Stimulated activated CD8-positive, alpha-beta memory T cell treated with anti-CD3 and anti-CD28 coated beads, Interleukin-12 subunit alpha, Interleukin-12 subunit beta, amount 100 ng/mL, for 24 hours (primary cell): ENCODE results near the gene GATD1.
A peak's percentile ranks its signal among the peaks of the same experiment; 100 is the strongest.

Source experiments
- DNase-seq: peaks from one replicate; pipeline ENCODE4 v3.0.0-alpha.2; 2020; ENCODE audit errors: extremely low read depth

GATD1 gene

DNA sequence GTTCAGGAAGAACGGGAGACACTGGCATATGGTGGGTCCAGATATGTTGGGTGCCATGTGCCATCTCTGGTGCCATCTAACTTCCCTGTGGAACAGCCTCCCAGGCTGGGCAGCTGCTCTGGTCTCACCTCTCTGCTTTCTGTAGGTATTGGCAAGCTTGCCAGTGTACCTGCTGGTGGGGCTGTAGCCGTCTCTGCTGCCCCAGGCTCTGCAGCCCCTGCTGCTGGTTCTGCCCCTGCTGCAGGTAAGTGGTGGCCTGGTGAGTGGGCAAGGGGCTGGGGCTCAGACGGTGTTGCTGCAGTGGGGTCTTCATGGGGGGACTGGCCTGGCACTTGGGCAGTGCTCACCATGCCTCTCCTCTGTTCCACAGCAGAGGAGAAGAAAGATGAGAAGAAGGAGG is 35.1 kb upstream of the GATD1 start:
- no peak for DNase-seq

GRCh38 chr11:811446-812245 is 34.4 kb upstream of the GATD1 start:
- DNase-seq = no peak

DNA sequence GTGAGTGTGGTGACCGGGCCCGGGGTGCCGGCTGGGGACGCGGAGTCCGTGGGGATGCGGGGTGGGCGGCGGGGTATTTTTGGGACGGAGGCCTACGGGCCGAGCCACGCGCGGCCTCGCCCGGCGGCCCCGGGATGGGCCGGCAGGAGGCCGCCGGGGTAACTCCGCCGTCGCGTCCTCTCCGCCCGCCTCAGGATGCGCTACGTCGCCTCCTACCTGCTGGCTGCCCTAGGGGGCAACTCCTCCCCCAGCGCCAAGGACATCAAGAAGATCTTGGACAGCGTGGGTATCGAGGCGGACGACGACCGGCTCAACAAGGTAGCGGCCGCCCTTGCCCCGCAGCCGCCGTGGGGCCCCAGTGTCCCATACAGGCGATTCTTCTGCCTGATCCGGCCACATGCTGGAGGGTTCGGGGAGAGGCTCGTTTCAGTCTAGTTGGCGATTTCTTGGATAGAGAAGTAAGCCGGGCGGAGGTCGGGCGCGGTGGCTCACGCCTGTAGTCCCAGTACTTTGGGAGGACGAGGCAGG is 32.8 kb upstream of the GATD1 start:
- DNase-seq = no peak

DNA sequence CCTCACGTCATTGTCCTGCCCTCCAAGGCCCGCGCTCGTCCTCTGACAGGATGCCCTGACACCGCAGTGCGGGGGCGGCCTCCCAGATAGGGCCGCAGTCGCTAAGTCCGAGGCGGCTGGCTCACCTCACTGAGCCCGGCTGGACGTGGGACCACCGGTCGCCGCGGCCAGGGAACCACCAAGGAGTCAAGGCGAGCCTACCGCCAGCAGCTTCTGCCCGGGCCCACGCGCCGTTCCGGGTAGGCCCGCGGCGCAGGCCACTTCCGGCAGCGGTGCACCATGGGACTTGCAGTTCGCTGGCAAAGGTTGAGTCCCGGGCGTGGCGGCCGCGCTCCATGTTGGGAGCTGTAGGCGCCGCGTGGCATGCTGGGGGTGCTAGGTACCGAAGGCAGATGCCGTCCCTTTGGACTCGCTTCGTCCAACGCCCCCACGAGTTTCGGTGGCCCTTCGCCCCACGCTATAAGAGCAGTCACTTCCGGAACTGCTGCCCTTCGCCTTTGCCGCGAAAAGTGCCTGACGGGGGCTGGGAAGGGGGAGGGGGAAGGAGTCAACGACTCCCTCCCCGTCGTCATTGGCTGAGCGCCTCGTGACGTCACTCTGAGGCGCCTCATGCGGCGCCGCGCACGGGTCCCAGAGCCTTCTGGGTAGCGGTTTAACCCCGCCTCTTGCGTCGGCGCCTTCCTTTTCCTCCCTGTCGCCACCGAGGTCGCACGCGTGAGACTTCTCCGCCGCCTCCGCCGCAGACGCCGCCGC is 32.2 kb upstream of the GATD1 start, which contains the start of gene RPLP2:
TSS of gene RPLP2 (plus strand) at position 681 of the 753 bp plus-strand sequence. CDS start 268 bp downstream, outside the sequence.
- DNase-seq = peak; percentile 95

DNA sequence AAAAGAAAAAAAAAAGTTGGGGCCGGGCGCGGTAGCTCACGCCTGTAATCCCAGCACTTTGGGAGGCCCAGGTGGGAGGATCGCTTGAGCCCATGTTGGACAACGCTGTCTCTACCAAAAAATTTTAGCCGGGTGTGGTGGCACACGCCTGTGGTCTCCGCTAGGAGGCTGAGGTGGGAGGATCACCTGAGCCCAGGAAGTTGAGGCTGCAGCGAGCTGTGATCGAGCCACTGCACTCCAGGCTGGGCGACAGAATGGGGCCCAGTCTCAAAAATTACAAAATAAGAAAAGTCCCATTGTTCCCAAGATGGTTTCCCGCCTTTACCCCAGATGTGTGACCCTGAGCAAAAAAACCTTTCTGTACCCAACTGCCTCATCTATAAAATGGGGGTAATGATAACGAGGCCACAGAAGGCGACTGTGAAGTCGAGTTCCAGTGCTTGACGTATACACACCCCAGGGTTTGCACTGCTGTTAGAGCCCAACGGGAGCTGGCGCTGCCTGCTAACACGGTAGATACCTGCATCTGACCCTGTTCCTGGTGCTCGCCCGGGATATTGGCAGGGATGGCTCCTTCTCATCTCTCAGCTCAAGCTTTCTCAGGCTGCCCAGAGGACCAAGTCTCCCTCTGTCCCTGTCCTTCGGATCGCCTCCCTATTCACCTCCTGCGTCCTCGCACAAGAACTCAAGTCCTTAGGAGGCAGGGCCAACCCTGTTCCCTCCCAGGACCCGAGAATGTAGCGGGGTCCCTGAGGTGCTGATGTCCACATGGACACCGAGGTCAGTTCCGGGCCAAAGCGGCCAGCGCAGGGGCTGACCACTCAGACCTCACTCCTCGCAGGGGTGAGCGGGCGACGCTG is 31.4 kb upstream of the GATD1 start:
- DNase-seq = no peak

DNA sequence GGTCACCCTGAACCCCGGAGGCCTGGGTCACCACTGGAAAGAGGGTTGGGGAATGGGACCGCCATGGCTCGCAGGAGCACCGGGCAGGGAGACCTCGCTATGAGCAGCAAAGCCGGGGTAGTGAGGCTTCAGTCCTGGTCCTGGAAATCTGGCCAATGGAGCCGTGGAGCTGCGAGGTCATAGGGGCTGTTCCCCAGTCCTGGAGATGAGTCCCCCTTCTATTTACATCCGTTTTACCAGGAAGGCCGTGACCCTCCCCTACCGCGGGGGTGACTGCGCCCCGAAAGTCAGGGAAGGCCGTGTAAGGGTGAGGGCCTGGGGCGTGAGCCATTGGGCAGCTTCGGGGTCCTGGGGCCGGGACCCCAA is 27.3 kb upstream of the GATD1 start:
- no peak for DNase-seq

DNA sequence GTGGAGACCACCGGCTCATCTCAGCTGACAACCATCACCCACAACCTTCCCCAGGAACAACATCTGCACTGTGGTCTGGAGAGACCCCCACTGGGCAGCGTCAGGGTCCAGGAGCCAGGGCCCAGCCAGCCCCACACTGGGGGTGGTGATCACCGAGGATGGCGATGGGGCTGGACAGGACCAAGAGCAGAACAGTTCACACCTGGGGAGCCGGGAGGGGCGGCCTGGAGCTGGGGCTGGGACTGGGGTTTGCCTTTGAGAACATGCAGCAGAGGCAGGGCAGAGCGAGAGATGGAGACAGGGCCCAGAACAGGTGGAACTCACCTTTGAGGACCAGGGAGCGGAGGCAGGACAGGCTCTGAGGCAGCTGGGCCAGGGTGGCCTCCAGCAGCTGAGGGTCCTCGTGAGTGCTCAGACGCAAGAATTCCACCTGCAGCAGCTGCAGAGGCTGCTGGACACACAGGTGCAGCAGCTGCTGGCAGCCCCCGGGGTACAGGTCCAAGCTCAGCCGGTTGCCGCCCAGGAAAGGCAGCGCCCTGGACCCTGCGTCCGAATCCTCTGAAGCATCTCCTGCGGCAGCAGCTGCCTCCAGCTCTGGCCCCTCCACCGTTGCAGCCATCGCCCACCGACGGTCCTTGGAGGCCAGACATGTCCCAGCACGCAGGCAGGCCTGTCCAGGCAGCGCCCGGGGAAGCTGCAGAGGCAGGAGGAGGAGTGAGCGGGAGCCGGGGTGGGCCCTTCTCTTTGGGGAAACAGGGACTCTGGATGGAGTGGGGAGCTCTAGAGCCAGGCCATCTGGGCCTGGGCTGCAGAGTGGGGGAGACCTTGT is 26.7 kb upstream of the GATD1 start:
- no peak for DNase-seq

DNA sequence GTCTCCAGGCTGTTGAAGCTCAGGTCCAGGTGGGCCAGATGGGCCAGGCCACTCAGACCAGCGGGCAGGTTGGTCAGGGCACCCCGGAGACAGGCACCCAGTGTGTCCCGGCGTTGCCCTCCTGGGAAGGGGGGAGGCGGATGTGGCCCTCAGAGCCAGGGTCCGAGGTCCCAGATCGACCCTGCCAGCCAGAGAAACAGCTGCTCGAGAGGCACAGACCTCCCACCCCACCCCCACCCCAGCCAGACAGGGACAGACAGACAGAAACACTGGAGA is 26.1 kb upstream of the GATD1 start:
- DNase-seq = no peak

DNA sequence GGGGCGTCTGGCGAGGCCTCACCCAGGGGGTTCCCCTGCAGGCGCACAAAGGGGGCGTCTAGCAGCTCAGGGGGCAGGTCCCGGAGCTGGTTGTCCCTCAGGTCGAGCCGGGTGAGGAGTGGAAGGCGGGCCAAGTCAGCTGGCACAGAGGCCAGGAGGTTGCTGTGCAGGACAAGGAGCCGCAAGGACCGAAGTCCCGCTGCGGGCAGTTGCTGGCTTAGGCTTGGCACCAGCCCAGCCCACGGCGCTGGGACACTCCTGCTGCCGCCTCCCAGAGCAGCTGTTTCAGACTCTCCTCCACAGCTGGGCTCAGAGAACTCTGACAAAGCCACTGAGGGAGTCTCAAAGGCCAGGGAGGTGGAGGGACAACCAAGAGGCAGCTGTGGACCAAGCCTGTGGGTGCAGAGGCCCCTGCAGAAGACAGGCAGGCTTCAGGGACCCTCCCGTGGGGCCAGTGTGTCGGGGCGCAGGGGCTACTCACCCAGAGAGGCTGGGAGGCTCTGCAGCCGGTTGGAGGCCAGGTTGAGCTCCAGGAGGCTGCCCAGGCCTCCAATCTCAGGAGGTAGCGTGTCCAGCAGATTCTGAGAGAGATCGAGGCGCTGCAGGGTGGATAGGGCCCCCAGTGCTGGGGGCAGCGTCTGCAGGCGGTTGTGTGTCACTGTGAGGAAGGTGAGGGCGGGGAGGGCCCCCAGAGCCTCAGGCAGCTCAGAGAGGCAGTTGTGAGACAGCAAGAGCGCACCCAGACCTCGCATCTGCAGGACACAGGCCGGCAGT is 25.6 kb upstream of the GATD1 start:
- DNase-seq = no peak

DNA sequence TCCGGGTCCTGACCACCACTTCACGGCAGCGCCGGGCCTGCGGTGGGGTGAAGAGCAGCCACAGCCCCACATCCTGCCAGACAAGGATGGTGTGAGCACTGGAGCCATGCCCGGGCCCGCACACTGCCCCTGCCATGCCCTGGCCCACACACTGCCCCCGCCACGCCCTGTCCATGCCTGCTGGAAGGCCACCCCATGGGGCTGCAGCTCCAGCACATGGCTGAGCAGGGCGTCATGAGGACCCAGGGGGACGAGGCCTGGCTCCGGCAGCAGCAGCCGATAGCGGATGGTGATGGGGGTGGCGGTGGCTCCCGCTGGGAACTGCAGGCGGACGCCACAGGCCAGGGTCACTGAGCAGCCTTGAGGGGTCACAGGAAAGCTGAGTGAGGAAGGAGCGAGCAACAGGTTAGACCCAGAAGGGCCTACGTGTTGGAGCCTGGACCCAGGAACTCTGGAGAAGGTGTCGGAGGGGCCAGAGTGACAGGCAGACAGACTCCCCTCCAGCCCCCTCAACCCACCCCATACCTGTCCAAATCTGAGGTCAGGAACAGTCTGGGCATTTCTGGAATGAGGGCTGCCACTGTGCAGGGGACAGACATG is 24.8 kb upstream of the GATD1 start:
- no peak for DNase-seq

GRCh38 chr11:801097-801780 is 24.0 kb upstream of the GATD1 start:
- no peak for DNase-seq

DNA sequence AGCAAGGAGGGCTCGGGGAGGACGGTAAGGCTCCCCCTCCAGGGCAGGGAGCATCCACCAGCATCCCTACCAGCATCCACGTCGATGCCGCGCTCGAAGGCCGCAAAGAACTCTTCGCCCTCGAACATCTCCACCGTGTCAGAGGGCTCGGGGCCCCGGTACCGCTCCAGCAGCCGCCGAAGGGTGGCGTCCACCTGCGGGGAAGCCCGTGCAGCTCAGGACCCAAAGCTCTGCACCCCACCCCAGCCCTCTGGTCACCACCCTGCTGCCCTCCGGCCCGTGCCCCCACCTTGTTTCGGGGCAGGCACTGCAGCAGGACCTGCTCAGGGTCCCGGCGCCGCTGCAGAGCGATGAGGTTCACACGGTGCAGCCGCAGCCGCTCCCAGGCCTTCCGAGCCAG is 23.2 kb upstream of the GATD1 start:
- no peak for DNase-seq

DNA sequence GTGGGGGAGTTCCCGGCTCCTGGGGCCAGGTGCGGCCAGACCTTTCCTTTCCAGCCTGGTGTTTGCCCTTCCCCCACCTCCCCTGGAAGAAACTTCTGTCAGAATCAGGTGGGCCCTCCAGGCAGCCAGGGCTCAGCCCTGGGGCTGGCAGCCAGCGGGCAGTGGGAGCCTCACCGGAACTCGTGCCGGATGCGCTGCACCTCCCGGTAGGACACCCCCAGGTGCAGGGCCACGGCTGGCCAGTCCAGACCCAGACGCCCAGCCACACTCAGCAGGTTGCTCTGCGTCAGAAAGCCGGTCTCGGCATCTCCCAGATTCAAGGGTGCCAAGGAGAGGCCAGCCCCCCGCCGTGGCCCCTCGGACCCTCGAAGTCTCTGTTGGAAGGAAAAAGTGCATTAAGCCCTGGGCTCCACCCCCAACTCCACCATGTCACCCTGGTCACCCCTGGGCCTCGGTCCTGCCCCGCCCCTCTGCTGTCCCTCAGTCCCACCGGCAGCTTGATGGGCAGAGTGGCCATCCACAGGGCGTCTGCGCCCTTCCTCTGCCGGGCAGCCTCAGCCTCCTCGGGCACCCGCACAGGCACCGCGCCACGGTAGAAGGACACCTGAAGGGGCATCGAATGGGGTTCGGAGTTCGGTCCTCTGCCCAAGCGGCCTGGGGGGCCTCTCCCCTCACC is 22.5 kb upstream of the GATD1 start:
- DNase-seq = no peak

DNA sequence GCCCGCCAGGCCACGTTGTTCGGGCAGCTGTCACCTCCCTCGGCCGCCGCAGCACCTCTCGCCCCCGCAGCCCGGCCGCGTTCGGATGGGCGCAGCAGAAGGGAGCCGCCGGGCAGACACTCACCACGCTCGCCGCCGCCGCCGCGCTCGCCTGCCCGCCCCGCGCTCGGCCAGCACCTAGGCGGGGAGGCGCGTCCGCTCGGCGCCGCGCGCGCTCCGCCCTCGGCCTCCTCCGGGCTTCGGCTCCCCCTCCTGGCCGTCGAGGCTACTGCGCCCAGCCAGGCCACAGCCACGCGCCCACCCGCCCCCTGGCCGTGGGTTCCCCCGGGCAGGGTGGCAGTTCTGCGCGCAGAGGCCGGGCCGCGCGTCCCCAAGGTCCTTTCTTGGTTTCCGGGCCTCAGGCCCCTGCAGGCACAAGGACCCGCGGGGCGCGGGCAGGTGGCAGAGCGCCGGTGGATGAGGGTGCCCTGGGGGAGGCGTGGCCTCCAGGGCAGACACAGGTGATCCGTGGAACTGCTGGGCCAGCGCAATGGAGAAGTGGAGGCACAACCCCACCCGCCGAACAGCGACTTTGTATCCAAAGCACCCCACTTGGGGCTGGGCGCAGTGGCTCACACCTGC is 20.9 kb upstream of the GATD1 start, which contains the start of gene SLC25A22:
TSS of gene SLC25A22 (minus strand) at position 189 of the 621 bp plus-strand sequence. CDS start 3,275 bp downstream, outside the sequence.
- no peak for DNase-seq

- peak; percentile 61 for DNase-seq
These were observed 20.2 kb upstream of the GATD1 start for GRCh38 chr11:797296-798092.

- DNase-seq = no peak
These were observed 19.4 kb upstream of the GATD1 start for GRCh38 chr11:796565-797295.
